H1 (cell line): ENCODE results near the gene DOCK10. TPM values are rescaled to one million over a fixed set of nuclear protein-coding genes. Genes with fewer than 3 reads are reported as not detected.

ENCODE experiments used
- CTCF ChIA-PET: fragments of 300-600 bp; sonication (Branson Sonifier 250); formaldehyde crosslinking; loops from one replicate; lab custom pipeline; 2021; ENCODE audit not compliant: partially characterized antibody; lab: Charles Lee
- POLR2A ChIA-PET: fragments of 300-600 bp; sonication (Branson Sonifier 250); formaldehyde crosslinking; loops from one replicate; lab custom pipeline; 2021; ENCODE audit warnings: inconsistent platforms; ENCODE audit not compliant: partially characterized antibody; lab: Charles Lee
- DNase-seq, 2 experiments: peaks; one replicate each; pipeline versions ENCODE4 v3.0.0 to v3.0.0-alpha.2; 2010 to 2022; ENCODE audit warnings: low spot score in 2 of 2, low read depth in 1 of 2, mixed read lengths in 1 of 2
- FAIRE-seq: peaks from 2 replicates; lab custom pipeline; 2011; peaks lifted over from hg19 to GRCh38; lab: Jason Lieb, UNC
- H2AFZ ChIP-seq: 2 replicates; pipeline ENCODE4 v1.8.1; 2012; ENCODE audit warnings: low read length, inconsistent platforms
- H2AK5ac ChIP-seq: 2 replicates; pipeline ENCODE4 v1.6.1; 2013; ENCODE audit warnings: low read depth, low read length
- H2BK120ac ChIP-seq: replicated peaks from 2 replicates; pipeline ENCODE3; 2013; ENCODE audit warnings: low read depth, low read length, inconsistent platforms
- H2BK12ac ChIP-seq: 2 replicates; pipeline ENCODE4 v1.6.1; 2013; ENCODE audit warnings: low read depth, low read length
- H2BK15ac ChIP-seq: 2 replicates; pipeline ENCODE4 v1.6.1; 2013; ENCODE audit warnings: low read length
- H2BK20ac ChIP-seq: 2 replicates; pipeline ENCODE4 v1.6.1; 2013; ENCODE audit warnings: low read length
- H2BK5ac ChIP-seq: 2 replicates; pipeline ENCODE4 v1.6.1; 2013; ENCODE audit warnings: low read depth, low read length
- H3K14ac ChIP-seq: 2 replicates; pipeline ENCODE4 v1.6.1; 2013; ENCODE audit warnings: inconsistent platforms; ENCODE audit not compliant: insufficient read length
- H3K18ac ChIP-seq: 2 replicates; pipeline ENCODE4 v1.6.1; 2013; ENCODE audit warnings: low read length; ENCODE audit errors: extremely low read depth
- H3K23ac ChIP-seq: 2 replicates; pipeline ENCODE4 v1.6.1; 2013; ENCODE audit warnings: inconsistent platforms; ENCODE audit not compliant: insufficient read length
- H3K23me2 ChIP-seq: 2 replicates; pipeline ENCODE4 v1.6.1; 2013; ENCODE audit warnings: low read depth, low read length
- H3K27ac ChIP-seq: 2 replicates; pipeline ENCODE4 v1.6.1; 2011; ENCODE audit warnings: low read depth, low read length, inconsistent platforms
- H3K27me3 ChIP-seq, 4 experiments: replicated peaks in 1 of 4; 1 replicate in 1 of 4; 2 replicates in 3 of 4; pipeline versions ENCODE4 v1.6.1 to v1.8.1; 2011 to 2013; ENCODE audit warnings: low read length in 3 of 4, mild to moderate bottlenecking in 3 of 4, inconsistent platforms in 2 of 4, mixed read lengths in 2 of 4, moderate library complexity in 1 of 4; ENCODE audit not compliant: control insufficient read depth in 3 of 4, insufficient read depth in 3 of 4; ENCODE audit errors: extremely low read depth in 1 of 4
- H3K36me3 ChIP-seq, 4 experiments: 2 replicates each; pipeline versions ENCODE4 v1.6.1 to v1.8.1; 2011 to 2013; ENCODE audit warnings: mild to moderate bottlenecking in 4 of 4, low read length in 3 of 4, moderate library complexity in 2 of 4, control low read depth in 1 of 4, inconsistent platforms in 1 of 4; ENCODE audit not compliant: insufficient read depth in 4 of 4, control insufficient read depth in 2 of 4
- H3K4ac ChIP-seq: replicated peaks from 2 replicates; pipeline ENCODE3; 2013; ENCODE audit warnings: low read length, low read depth, mixed read lengths, inconsistent platforms; ENCODE audit not compliant: insufficient read length
- H3K4me1 ChIP-seq, 4 experiments: replicated peaks in 1 of 4; 1 replicate in 1 of 4; 2 replicates in 3 of 4; pipeline versions ENCODE4 v1.6.1 to v1.8.1; 2011 to 2013; ENCODE audit warnings: low read length in 3 of 4, inconsistent platforms in 2 of 4, mixed read lengths in 1 of 4; ENCODE audit not compliant: insufficient read depth in 4 of 4, control insufficient read depth in 3 of 4
- H3K4me2 ChIP-seq, 2 experiments: 2 replicates each; pipeline versions ENCODE4 v1.6.1 to v1.8.1; 2011 to 2013; ENCODE audit warnings: low read depth in 2 of 2, low read length in 2 of 2, control low read depth in 1 of 2, inconsistent platforms in 1 of 2, mild to moderate bottlenecking in 1 of 2; ENCODE audit not compliant: insufficient read depth in 1 of 2
- H3K4me3 ChIP-seq, 4 experiments: fragments of 200-600, 300-600 bp in 1 of 4; sonication (generic), shearing (Covaris generic), sonication (Bioruptor Twin) in 1 of 4; 2 replicates each; pipeline versions ENCODE4 v1.5.1 to v1.8.1; 2011 to 2016; ENCODE audit warnings: low read length in 4 of 4, low read depth in 3 of 4, control low read depth in 2 of 4, inconsistent platforms in 2 of 4, mild to moderate bottlenecking in 2 of 4, mixed read lengths in 1 of 4, moderate library complexity in 1 of 4; ENCODE audit not compliant: insufficient read depth in 2 of 4; ENCODE audit errors: extremely low read depth in 1 of 4
- H3K56ac ChIP-seq: replicated peaks from 2 replicates; pipeline ENCODE3; 2013; ENCODE audit warnings: low read depth, mild to moderate bottlenecking, mixed read lengths, low read length, inconsistent platforms; ENCODE audit not compliant: insufficient read length
- H3K79me1 ChIP-seq: 2 replicates; pipeline ENCODE4 v1.6.1; 2013; ENCODE audit warnings: low read depth, low read length, control low read depth
- H3K79me2 ChIP-seq, 2 experiments: 2 replicates each; pipeline versions ENCODE4 v1.6.1 to v1.8.1; 2012 to 2013; ENCODE audit warnings: low read length in 2 of 2, mild to moderate bottlenecking in 2 of 2, inconsistent platforms in 1 of 2; ENCODE audit not compliant: insufficient read depth in 2 of 2, control insufficient read depth in 1 of 2
- H3K9ac ChIP-seq, 4 experiments: replicated peaks in 1 of 4; 1 replicate in 1 of 4; 2 replicates in 3 of 4; pipeline versions ENCODE4 v1.6.1 to v1.8.1; 2011 to 2013; ENCODE audit warnings: low read depth in 3 of 4, low read length in 3 of 4, control low read depth in 2 of 4, mild to moderate bottlenecking in 2 of 4, moderate library complexity in 2 of 4, inconsistent platforms in 1 of 4; ENCODE audit errors: extremely low read depth in 1 of 4
- H3K9me3 ChIP-seq, 2 experiments: 2 replicates each; pipeline versions ENCODE4 v1.6.1 to v1.8.1; 2012 to 2013; ENCODE audit warnings: mild to moderate bottlenecking in 2 of 2, moderate library complexity in 2 of 2, control low read depth in 1 of 2, inconsistent platforms in 1 of 2, low read depth in 1 of 2, low read length in 1 of 2, mixed read lengths in 1 of 2; ENCODE audit not compliant: insufficient read depth in 2 of 2
- H4K20me1 ChIP-seq, 2 experiments: replicated peaks in 1 of 2; 2 replicates each; pipeline versions ENCODE3 to v1.8.1; 2011 to 2013; ENCODE audit warnings: inconsistent platforms in 2 of 2, low read length in 2 of 2, mild to moderate bottlenecking in 1 of 2; ENCODE audit not compliant: insufficient read depth in 2 of 2, control insufficient read depth in 1 of 2
- H4K5ac ChIP-seq: 2 replicates; pipeline ENCODE4 v1.6.1; 2013; ENCODE audit warnings: low read length, low read depth, mixed read lengths, inconsistent platforms; ENCODE audit not compliant: insufficient read length
- H4K8ac ChIP-seq: 2 replicates; pipeline ENCODE4 v1.8.0; 2013; ENCODE audit warnings: mild to moderate bottlenecking, moderate library complexity, low read length, inconsistent platforms; ENCODE audit not compliant: insufficient read depth; ENCODE audit errors: extremely low read depth
- H4K91ac ChIP-seq: replicated peaks from 2 replicates; pipeline ENCODE3; 2013; ENCODE audit warnings: low read length, mixed read lengths, inconsistent platforms; ENCODE audit not compliant: insufficient read length
- BCL11A ChIP-seq, 2 experiments: IDR thresholded peaks; one replicate each; pipeline ENCODE4 v1.6.1; 2011; ENCODE audit warnings: low read depth in 2 of 2, low read length in 2 of 2, mild to moderate bottlenecking in 2 of 2
- GTF2F1 ChIP-seq: IDR thresholded peaks from 2 replicates; pipeline ENCODE4 v1.6.1; 2012; ENCODE audit warnings: low read depth, low read length, improper control_type of control experiment, borderline replicate concordance
- RBBP5 ChIP-seq: IDR thresholded peaks from 2 replicates; pipeline ENCODE4 v1.7.1; 2012; ENCODE audit warnings: low read depth, mild to moderate bottlenecking, inconsistent platforms, low read length, moderate library complexity, borderline replicate concordance
- USF2 ChIP-seq: IDR thresholded peaks from 2 replicates; pipeline ENCODE4 v1.6.1; 2011; ENCODE audit warnings: low read length, improper control_type of control experiment
- WGBS, 2 experiments: shearing (Covaris generic) in 1 of 2; methylation state at CpG; one replicate each; pipeline versions ENCODE4 v1.1.6 to v1.1.7; 2013 to 2015; ENCODE audit warnings: low lambda C conversion rate in 2 of 2, mixed read lengths in 2 of 2, inconsistent platforms in 1 of 2, low coverage in 1 of 2, missing lambda C conversion rate in 1 of 2; ENCODE audit not compliant: insufficient replicate concordance in 2 of 2, insufficient coverage in 1 of 2, insufficient read length in 1 of 2; ENCODE audit errors: extremely low coverage in 1 of 2, missing lambda C conversion rate in 1 of 2; 5-methylcytosine and 5-hydroxymethylcytosine counted together
- polyA plus RNA-seq, 7 experiments: library from polyadenylated mRNA; depleted of rRNA in 3 of 7; stranded (reverse) in 5 of 7; unstranded in 2 of 7; fragments of >200 nt in 5 of 7; fragments of 200-250 nt in 2 of 7; gene quantifications; 1 replicate in 5 of 7; 2 replicates in 1 of 7; 4 replicates in 1 of 7; pipeline versions ENCODE4 v1.2.1 to v1.2.3, GENCODE V29; 2011 to 2013; ENCODE audit warnings: missing spikeins in 2 of 7, mixed read lengths in 2 of 7
- total RNA-seq: library from RNA; stranded (reverse); fragmentation: NEBNext Ultra II Directional; extraction: Animal tissue kit (Norgen Biotek cat#: 25700); gene quantifications from 2 replicates; pipeline ENCODE4 v1.2.1, GENCODE V29; 2021

Gene DOCK10
- total and polyA plus RNA-seq, 2 of the 8 experiments (the other 6 are each of a cell fraction or from before 2014, with no cell fraction given), result 0.33 to 1.6 TPM

GRCh38 chr2:225002656-225003045, 39.6 kb downstream of the DOCK10 start:
- DNase-seq, result no peak
- H3K4me3 ChIP-seq, result no peak overlapping the region
- no peak overlapping the region for H4K5ac ChIP-seq
- H3K27me3 ChIP-seq, result no peaks in the 10 kb centered on the region
- H2BK5ac ChIP-seq, result no peak overlapping the region
- no peak overlapping the region for H3K56ac ChIP-seq
- H3K4me2 ChIP-seq, result no peak overlapping the region
- no peak overlapping the region for H4K8ac ChIP-seq
- H3K79me2 ChIP-seq, result no peaks in the 10 kb centered on the region
- H3K9me3 ChIP-seq, result no peaks in the 10 kb centered on the region
- FAIRE-seq, result no peak
- H2BK20ac ChIP-seq, result no peak overlapping the region
- no peak overlapping the region for H2BK12ac ChIP-seq
- H3K14ac ChIP-seq, result no peak overlapping the region
- no peak overlapping the region for H2BK15ac ChIP-seq
- no peak for TF ChIP-seq GTF2F1
- TF ChIP-seq RBBP5, result no peak
- no peak for TF ChIP-seq USF2
- TF ChIP-seq BCL11A (IDR thresholded peaks at IDR 0.05; ENCODE audit: low read depth in 2 of 2, low read length in 2 of 2), result no peak
- no peaks in the 10 kb centered on the region; a peak in 2 of 7 replicates for H3K4me1 ChIP-seq
- no peaks in the 10 kb centered on the region for H3K23me2 ChIP-seq
- ChIA-PET POLR2A (no interaction called here), CTCF (interaction anchor here (0.6 to 4.3 kb wide), 30 partner anchors 9 to 658 kb away, joined by 3 to 45 read pairs (median 6); no protein-coding TSS in a partner anchor)
- H3K27ac ChIP-seq, result no peak overlapping the region
- no peak overlapping the region for H2BK120ac ChIP-seq
- H3K9ac ChIP-seq, result no peak overlapping the region
- no peak overlapping the region for H3K23ac ChIP-seq
- WGBS, 2 experiments, result 86% methylated on average over 5 of the region's 5 CpGs; no CpG with 5 or more reads in 1 of the 2 experiments
- H4K20me1 ChIP-seq, result no peaks in the 10 kb centered on the region
- H4K91ac ChIP-seq, result no peak overlapping the region
- no peak overlapping the region for H2AFZ ChIP-seq
- no peak overlapping the region for H2AK5ac ChIP-seq
- H3K79me1 ChIP-seq, result no peaks in the 10 kb centered on the region
- no peak overlapping the region for H3K18ac ChIP-seq
- no peaks in the 10 kb centered on the region for H3K36me3 ChIP-seq
- no peak overlapping the region for H3K4ac ChIP-seq
